GM18505 (cell line): ENCODE measurements around the gene USP2.
"Not testable (repeated sequence)": the region's sequence is repeated elsewhere in the genome, so short reads cannot be mapped to it uniquely, and the experiment has no call there.

Experiments used
- ATAC-seq: cut with Tn5 transposase; IDR thresholded peaks from one replicate; pipeline ENCODE4 v1.9.1; 2021; ENCODE audit not compliant: unreplicated experiment
- POLR2A ChIP-seq: IDR thresholded peaks from 4 replicates; pipeline ENCODE4 v1.6.1; 2011; ENCODE audit warnings: borderline replicate concordance; ENCODE audit not compliant: insufficient read depth, insufficient read length; ENCODE audit errors: extremely low read depth

USP2 gene

DNA sequence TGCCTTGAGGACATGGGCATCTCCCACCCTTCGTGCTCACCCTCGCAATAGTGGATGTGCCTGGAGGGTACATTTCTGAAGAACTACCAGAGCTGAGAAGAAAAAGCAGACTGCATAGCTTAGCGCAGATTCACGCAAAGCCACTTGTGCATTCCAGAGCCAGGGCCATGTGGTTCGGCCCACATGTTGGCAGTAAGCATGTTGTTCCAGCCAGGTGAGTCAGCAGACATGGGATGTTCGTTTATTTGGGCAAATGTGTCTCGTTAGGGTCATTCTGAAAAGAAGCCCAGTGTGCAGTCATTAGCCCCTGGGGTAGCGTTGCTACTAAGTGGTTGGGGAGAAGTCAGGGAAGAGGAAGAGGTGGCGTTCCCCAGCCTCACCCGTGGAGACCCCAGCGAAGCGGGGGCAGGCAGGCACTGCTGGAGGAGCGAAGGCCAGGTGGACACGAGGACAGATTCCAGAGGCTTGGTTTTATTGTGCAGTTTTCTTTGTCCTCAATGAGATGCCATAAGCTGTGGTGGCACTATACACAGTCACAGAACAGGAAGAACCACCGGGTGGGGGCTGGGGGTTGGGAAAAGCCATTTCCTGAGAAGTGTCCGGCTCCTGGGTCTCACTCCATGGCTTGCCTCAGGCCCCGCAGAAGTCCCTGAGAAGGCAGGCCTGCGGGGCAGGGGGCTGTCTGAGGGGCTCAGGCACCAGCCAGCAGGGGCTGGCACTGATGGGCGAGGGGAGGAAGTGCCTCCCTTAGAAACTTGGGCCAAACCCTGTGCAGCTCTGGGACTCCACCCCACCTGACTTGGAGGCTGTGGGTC lies 36.4 kb upstream of the USP2 start:
- no peak for ATAC-seq

GRCh38 chr11:119416606-119417580 lies 35.4 kb upstream of the USP2 start:
- TF ChIP-seq POLR2A: no peak
- ATAC-seq: no peak

More for the DNA sequence above, 36.4 kb upstream of the USP2 start:
- no peak for TF ChIP-seq POLR2A

DNA sequence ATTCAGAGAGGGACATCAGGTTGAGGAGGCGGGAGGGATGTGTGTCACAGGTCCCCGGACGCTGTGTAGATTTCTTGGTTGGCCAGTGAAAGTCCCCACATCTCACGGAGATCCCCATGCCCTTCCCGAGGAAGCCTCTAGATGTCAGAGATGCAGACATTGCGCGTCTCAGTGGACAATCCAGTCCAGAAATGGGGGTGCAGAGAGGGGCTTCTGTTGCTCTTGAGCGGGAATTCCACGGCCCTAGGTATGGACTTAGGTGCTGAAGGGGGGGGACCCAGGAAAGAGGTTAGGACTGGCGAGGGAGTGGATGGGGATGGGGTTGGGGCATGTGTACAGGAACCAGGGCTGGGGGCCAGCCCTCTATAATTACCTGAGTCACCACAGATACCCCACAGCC lies 34.5 kb upstream of the USP2 start:
- no peak for ATAC-seq
- TF ChIP-seq POLR2A: no peak

DNA sequence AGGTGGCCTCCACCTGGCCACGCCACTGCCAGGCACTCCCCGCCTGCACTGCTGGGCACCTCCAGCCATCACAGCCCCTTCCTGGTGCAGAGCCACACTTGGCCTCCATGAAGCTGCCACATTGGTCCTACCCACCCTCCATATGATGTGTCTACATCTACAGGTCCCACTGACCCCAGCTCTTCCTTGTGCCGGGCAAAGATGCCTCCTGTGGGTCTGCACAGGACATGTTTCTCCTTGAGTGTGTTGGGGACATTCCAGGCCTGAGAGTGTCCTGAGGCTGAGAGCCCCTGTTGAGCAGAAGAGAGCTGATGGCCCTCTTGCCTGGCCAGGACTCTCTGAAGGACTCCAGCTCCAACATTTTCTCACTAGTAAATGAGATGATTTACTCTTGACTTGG lies 34.0 kb upstream of the USP2 start:
- ATAC-seq: no peak
- TF ChIP-seq POLR2A: no peak

- no peak for TF ChIP-seq POLR2A
- no peak for ATAC-seq
Measured at GRCh38 chr11:119414734-119415133, 33.2 kb upstream of the USP2 start.

DNA sequence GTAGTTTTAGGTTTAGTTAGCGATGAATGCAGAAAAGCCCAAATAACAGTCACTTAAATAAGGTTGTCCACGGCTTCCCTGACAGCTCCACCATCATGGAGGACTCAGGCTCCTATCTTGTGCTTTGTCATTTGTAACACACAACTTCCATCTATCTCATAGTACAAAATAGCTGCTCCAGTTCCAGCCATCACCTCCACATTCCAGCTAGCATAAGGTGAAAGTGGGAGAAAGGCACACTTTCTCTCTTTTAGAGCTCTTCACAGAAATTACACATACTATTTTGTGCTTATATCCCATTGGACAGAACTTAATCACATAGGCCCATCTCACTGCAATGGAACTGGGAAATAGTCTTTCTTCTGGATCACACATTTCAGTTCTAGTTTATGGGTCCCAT lies 32.8 kb upstream of the USP2 start:
- no peak for ATAC-seq
- TF ChIP-seq POLR2A: no peak

GRCh38 chr11:119412072-119412471 lies 30.6 kb upstream of the USP2 start:
- ATAC-seq: no peak
- TF ChIP-seq POLR2A: no peak

- no peak for TF ChIP-seq POLR2A
- ATAC-seq: no peak
Measured at GRCh38 chr11:119410501-119410900, 29.0 kb upstream of the USP2 start.

- ATAC-seq: no peak
- no peak for TF ChIP-seq POLR2A
Measured at GRCh38 chr11:119409731-119410130, 28.2 kb upstream of the USP2 start.

GRCh38 chr11:119406005-119406404 lies 24.5 kb upstream of the USP2 start:
- TF ChIP-seq POLR2A: no peak
- ATAC-seq: no peak

DNA sequence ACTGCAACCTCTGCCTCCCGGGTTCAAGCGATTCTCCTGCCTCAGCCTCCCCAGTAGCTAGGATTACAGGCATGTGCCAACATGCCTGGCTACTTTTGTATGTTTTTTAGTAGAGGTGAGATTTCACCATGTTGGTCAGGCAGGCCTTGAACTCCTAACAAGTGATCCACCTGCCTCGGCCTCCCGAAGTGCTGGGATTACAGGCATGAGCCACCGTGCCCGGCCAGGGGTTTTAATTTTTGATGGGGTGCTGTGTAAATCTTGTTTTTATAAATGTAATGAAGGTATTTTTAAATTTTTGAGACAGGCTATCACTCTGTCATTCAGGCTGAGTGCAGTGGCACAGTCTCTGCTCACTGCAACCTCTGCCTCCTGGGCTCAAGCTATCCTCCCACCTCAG lies 24.0 kb upstream of the USP2 start:
- ATAC-seq: not testable (repeated sequence)

DNA sequence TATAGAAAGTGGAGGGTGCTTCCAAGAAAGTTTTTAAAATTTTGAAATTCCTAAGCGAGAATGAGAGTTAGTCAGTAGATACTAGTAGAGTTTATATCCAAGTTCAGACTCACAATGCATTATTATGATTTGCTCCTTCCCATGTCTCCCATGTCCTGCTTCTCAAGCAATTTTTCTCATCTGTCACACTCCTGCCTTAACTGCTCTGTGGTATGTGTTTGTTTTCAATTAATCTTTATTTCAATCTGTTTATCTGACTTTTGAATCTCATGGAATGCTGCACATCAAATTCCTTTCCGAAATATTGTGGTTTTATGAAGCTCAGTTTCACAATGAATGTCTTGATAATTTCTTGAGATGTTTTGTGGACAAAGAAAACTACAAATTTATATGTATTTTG lies 23.4 kb upstream of the USP2 start:
- no peak for TF ChIP-seq POLR2A
- ATAC-seq: no peak

- no peak for TF ChIP-seq POLR2A
- no peak for ATAC-seq
Measured at GRCh38 chr11:119403021-119403420, 21.5 kb upstream of the USP2 start.

DNA sequence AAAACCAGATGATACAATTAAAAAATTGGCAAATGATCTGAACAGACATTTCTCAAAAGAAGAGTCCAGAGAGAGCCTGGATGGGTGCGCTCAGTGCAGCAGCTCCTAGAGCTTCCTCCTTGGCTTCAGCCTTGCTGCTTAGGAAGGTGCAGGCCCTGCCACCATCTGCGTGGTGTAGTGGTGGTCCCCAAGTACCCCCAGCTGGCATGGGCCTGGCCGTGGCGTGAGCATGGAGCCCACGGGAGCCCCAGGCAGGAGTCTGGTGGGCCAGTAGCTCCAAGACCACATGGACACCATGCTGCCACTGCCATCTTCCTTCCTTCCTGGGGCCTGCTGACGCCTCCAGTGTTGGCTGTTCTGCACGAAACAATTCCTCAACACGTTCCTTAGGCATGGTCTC lies 21.0 kb upstream of the USP2 start:
- no peak for ATAC-seq
- TF ChIP-seq POLR2A: no peak
